Common myeloid progenitor, CD34-positive (primary cell): ENCODE data around the gene ADARB1. TPM values are rescaled to one million over a fixed set of nuclear protein-coding genes. Genes with fewer than 3 reads are reported as not detected.
"Not testable (repeated sequence)": the region's sequence is repeated elsewhere in the genome, so short reads cannot be mapped to it uniquely, and the experiment has no call there.

Experiments used
- CTCF ChIA-PET: fragments of 350-600 bp; sonication (Branson Sonifier 250); formaldehyde crosslinking; loops from one replicate; lab custom pipeline; 2021; ENCODE audit warnings: antibody characterized with exemption; lab: Charles Lee
- POLR2A ChIA-PET: fragments of 350-600 bp; sonication (Branson Sonifier 250); formaldehyde crosslinking; loops from one replicate; lab custom pipeline; 2021; ENCODE audit warnings: antibody characterized with exemption; lab: Charles Lee
- DNase-seq, 3 donors: peaks; one replicate each; pipeline versions ENCODE4 v3.0.0 to v3.0.0-alpha.2; 2013
- H3K27ac ChIP-seq, 2 experiments: 1 replicate in 1 of 2; 2 replicates in 1 of 2; pipeline ENCODE4 v1.7.0; 2013; ENCODE audit warnings: inconsistent platforms in 2 of 2, low read length in 2 of 2, mild to moderate bottlenecking in 2 of 2, low read depth in 1 of 2, moderate library complexity in 1 of 2; ENCODE audit not compliant: severe bottlenecking in 2 of 2, insufficient read depth in 1 of 2, poor library complexity in 1 of 2
- H3K27me3 ChIP-seq, 5 experiments: replicated peaks in 2 of 5; 1 replicate in 3 of 5; 2 replicates in 2 of 5; pipeline versions ENCODE4 v1.6.1 to v1.7.0; 2013; ENCODE audit warnings: low read length in 4 of 5, mild to moderate bottlenecking in 2 of 5, moderate library complexity in 2 of 5, inconsistent platforms in 1 of 5; ENCODE audit not compliant: insufficient read depth in 5 of 5, control insufficient read depth in 4 of 5
- H3K36me3 ChIP-seq, 4 experiments: 1 replicate in 2 of 4; 2 replicates in 2 of 4; pipeline versions ENCODE4 v1.6.1 to v1.7.0; 2013; ENCODE audit warnings: low read length in 3 of 4, control low read depth in 1 of 4, mild to moderate bottlenecking in 1 of 4; ENCODE audit not compliant: control insufficient read depth in 4 of 4, insufficient read depth in 4 of 4
- H3K4me1 ChIP-seq, 4 experiments: 1 replicate in 3 of 4; 2 replicates in 1 of 4; pipeline versions ENCODE4 v1.6.1 to v1.7.1; 2013; ENCODE audit warnings: low read length in 3 of 4, mild to moderate bottlenecking in 3 of 4, control low read depth in 1 of 4, inconsistent platforms in 1 of 4, moderate library complexity in 1 of 4; ENCODE audit not compliant: control insufficient read depth in 4 of 4, insufficient read depth in 4 of 4; ENCODE audit errors: control extremely low read depth in 1 of 4
- H3K4me3 ChIP-seq, 7 experiments: 1 replicate in 4 of 7; 2 replicates in 3 of 7; pipeline versions ENCODE4 v1.5.1 to v1.7.0; 2013; ENCODE audit warnings: mild to moderate bottlenecking in 7 of 7, low read length in 6 of 7, moderate library complexity in 6 of 7, inconsistent platforms in 2 of 7, low read depth in 2 of 7, control low read depth in 1 of 7; ENCODE audit not compliant: insufficient read depth in 4 of 7, control insufficient read depth in 1 of 7; ENCODE audit errors: extremely low read depth in 1 of 7
- H3K9me3 ChIP-seq, 5 experiments: 1 replicate in 4 of 5; 2 replicates in 1 of 5; pipeline versions ENCODE4 v1.6.1 to v1.7.1; 2013; ENCODE audit warnings: low read length in 4 of 5, mild to moderate bottlenecking in 2 of 5, inconsistent platforms in 1 of 5, low read depth in 1 of 5, moderate library complexity in 1 of 5; ENCODE audit not compliant: control insufficient read depth in 4 of 5, insufficient read depth in 2 of 5; ENCODE audit errors: control extremely low read depth in 1 of 5
- WGBS: methylation state at CpG from one replicate; pipeline ENCODE4 v1.1.5; 2013; ENCODE audit not compliant: insufficient coverage; 5-methylcytosine and 5-hydroxymethylcytosine counted together
- polyA plus RNA-seq: library from polyadenylated mRNA; unstranded; fragments of 120-200 nt; gene quantifications from one replicate; pipeline ENCODE4 v1.2.1, GENCODE V29; 2013

ADARB1 gene, protein sequence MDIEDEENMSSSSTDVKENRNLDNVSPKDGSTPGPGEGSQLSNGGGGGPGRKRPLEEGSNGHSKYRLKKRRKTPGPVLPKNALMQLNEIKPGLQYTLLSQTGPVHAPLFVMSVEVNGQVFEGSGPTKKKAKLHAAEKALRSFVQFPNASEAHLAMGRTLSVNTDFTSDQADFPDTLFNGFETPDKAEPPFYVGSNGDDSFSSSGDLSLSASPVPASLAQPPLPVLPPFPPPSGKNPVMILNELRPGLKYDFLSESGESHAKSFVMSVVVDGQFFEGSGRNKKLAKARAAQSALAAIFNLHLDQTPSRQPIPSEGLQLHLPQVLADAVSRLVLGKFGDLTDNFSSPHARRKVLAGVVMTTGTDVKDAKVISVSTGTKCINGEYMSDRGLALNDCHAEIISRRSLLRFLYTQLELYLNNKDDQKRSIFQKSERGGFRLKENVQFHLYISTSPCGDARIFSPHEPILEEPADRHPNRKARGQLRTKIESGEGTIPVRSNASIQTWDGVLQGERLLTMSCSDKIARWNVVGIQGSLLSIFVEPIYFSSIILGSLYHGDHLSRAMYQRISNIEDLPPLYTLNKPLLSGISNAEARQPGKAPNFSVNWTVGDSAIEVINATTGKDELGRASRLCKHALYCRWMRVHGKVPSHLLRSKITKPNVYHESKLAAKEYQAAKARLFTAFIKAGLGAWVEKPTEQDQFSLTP
- 9.9 TPM for polyA plus RNA-seq

DNA sequence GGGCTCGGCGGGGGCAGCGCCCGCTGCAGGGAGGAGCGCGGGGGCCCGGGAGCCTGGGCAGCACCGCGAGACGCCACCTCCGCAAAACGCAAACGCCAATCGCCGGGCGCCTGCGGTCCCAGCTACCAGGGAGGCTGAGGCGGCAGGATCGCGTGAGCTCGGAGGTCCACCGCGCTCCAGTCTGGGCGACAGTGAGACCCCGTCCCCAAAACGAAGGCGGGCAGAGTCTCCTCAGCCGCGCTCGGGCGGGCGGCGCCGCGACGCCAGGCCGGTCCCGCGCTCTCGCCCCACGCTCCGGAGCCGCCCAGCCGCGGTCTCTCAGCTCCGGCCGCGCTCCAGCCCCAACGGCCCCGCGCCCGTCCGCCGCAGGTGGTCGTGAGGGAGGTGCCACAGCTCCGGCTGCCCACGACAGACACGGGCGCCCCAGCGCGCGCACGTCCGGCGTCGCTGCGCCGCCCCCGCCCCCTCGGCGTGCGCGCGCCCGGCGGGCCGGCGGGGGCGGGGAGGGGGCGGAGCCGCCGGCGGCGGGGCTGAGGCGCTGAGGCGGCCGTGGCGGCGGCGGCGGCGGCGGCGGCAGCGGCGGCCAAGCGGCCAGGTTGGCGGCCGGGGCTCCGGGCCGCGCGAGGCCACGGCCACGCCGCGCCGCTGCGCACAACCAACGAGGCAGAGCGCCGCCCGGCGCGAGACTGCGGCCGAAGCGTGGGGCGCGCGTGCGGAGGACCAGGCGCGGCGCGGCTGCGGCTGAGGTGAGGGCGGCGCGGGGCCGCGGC is at the start of gene ADARB1:
ADARB1 (plus strand) TSS at position 533 of the 770 bp plus-strand sequence. CDS start 97,077 bp downstream, outside the sequence.
- POLR2A ChIA-PET: interaction anchor here (0.6 to 0.7 kb wide), 2 partner anchors 64 to 98 kb away, joined by 3 read pairs; no protein-coding TSS in a partner anchor
- no peaks in the 10 kb centered on the region for H3K36me3 ChIP-seq

DNA sequence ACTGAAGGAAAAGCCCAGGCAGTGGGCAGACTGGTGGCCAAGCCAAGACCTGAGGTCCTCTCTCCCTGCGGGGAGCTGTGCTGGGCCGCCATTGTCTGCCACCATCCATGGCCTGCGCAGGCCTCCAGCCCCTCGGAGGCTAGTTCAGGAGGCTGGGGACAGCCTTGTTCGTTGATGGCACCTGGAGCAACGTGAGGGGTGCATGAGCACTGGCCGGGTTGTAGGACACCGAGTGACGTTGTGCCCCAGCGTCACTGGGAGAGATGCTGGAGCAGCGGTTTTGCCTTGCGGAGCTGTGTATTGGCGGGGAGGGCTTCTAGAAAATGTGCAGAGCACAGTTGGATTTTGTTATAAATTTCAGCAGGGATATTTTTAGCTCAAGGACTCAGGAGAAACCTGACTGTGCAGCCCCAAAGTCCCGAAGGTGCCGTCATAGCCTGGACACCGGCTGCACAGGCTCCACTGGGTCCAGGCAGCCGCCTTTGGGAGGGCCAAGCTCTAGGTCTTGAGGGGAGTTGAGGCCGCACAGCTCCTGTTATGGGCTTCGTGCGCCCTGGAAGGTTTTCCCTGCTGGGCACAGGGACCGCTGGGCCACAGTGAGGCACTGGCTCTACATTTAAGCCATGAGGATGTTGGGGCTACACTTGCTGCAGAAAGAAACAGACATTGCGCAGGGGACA is 48.2 kb upstream of the ADARB1 start:
- Histone ChIP-seq H3K27me3 (peaks cover 0 to 16% (median 2%) of the 10 kb centered on the region in 5 experiments), H3K4me3 (no peak overlapping the region), H3K4me1 (peaks cover 0 to 8% (median 4%) of the 10 kb centered on the region in 4 experiments), H3K27ac (no peak overlapping the region), H3K36me3 (no peaks in the 10 kb centered on the region), H3K9me3 (peaks cover 0 to 12% (median 7%) of the 10 kb centered on the region in 5 experiments)
- DNase-seq: no peak
- 98% methylated on average over 19 of the region's 22 CpGs for WGBS
- POLR2A ChIA-PET: no interaction called here
- CTCF ChIA-PET: no interaction called here

More for the DNA sequence above, at the start of gene ADARB1:
- DNase-seq: peak in 2 of 3 donors; percentile 54 to 62
- H3K4me1 ChIP-seq: peaks cover 4 to 18% (median 13%) of the 10 kb centered on the region in 4 experiments
- CTCF ChIA-PET: interaction anchor here (1.0 to 1.6 kb wide), 3 partner anchors 54 to 64 kb away, joined by 3 to 5 read pairs (median 3); no protein-coding TSS in a partner anchor
- peak within 1 kb of the TSS; percentile 69 to 86 (median 77) for H3K4me3 ChIP-seq
- no peaks in the 10 kb centered on the region for H3K9me3 ChIP-seq
- peaks cover 0 to 20% (median 14%) of the 10 kb centered on the region in 5 experiments for H3K27me3 ChIP-seq
- peak within 1 kb of the TSS in 1 of 2 experiments; percentile 25 for H3K27ac ChIP-seq
- WGBS: under 1% methylated on average over 74 of the region's 132 CpGs

DNA sequence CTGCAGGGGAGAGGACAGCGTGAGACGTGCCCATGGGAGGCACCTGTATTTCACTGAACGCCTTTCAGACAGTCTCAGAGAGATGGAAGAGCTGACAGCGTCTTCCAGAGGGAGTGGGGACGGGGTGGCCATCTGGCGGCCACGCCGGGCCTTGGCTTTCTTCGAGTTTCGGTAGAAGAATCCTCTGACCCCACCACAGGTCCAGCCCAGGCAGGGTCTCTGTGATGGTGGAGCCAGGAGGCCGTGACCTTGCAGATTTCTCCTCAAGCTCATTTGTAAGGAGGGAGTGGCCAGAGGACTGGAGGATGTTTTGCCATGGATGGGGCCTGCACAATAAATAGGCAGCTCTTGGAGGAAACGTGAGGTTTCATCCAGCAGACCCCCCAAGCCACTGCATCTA is 47.6 kb upstream of the ADARB1 start:
- Histone ChIP-seq H3K27me3 (peaks cover 0 to 11% (median 2%) of the 10 kb centered on the region in 5 experiments), H3K27ac (no peak overlapping the region), H3K36me3 (no peaks in the 10 kb centered on the region), H3K4me3 (no peak overlapping the region), H3K4me1 (peaks cover 0 to 14% (median 9%) of the 10 kb centered on the region in 4 experiments), H3K9me3 (peaks cover 0 to 12% (median 7%) of the 10 kb centered on the region in 5 experiments)
- ChIA-PET POLR2A (no interaction called here), CTCF (no interaction called here)
- no peak for DNase-seq
- 96% methylated on average over 12 of the region's 12 CpGs for WGBS

DNA sequence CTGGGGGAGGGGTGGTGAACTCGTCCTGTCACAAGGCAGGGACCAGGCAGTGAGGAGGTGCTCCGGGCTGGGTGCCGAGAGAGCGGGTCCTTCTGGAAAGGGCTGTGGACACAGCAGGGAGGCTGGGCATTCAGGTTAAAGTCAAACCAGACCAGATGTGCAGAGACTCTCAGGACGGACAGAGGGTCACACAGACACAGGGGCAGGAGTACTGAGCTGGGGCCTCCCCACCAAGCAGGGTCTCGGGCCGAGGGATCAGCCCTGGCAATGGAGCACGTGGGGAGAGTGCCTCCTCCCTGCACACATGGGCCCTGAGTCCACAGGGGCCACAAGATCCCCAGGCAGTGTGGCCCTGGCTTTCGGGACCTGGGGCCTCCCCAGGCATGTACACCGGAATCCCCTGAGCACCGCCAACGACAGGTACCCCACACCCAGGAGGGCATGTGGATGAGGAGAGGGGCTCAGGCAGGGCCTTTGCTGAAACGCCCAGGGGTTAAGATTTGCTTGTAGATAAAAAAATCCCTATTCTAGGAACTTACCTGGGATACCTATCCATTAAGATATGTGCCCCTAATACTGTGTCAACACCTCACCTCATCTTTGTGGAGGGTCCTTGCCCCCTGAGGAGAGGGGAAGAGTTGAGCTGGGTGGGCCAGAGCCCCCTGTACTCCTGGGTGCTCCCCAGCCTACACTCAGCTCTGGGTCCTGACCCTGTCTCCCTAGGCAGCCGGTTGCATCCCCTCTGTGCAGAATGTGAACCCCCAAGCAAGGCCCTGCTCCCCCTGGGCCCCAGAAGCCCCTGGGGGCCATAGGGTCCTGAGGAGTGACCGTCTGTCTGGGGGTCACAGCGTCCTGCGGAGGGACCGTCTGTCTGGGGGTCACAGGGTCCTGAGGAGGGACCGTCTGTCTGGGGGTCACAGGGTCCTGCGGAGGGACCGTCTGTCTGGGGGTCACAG is 46.9 kb upstream of the ADARB1 start:
- Histone ChIP-seq H3K36me3 (no peaks in the 10 kb centered on the region), H3K27me3 (peaks cover 0 to 10% (median 3%) of the 10 kb centered on the region in 5 experiments), H3K9me3 (peaks cover 0 to 12% (median 7%) of the 10 kb centered on the region in 5 experiments), H3K27ac (no peak overlapping the region), H3K4me1 (peaks cover 0 to 17% (median 10%) of the 10 kb centered on the region in 4 experiments), H3K4me3 (no peak overlapping the region)
- CTCF ChIA-PET: no interaction called here
- POLR2A ChIA-PET: no interaction called here
- 96% methylated on average over 17 of the region's 21 CpGs for WGBS
- no peak for DNase-seq

DNA sequence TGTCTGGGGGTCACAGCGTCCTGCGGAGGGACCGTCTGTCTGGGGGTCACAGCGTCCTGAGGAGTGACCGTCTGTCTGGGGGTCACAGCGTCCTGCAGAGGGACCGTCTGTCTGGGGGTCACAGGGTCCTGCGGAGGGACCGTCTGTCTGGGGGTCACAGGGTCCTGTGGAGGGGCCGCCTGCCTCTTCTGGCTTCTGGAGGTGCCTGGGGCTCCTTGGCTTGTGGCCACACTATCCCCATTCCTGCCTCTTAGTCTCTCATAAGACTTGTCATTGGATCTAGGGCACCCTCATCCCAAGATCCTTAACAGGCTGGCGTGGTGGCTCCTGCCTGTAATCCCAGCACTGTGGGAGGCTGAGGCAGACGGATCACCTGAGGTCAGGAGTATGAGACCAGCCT is 45.7 kb upstream of the ADARB1 start:
- H3K27ac ChIP-seq, H3K4me3 ChIP-seq, CTCF ChIA-PET, H3K9me3 ChIP-seq, POLR2A ChIA-PET, DNase-seq, H3K36me3 ChIP-seq: not testable (repeated sequence)
- WGBS: 97% methylated on average over 5 of the region's 12 CpGs
- H3K27me3 ChIP-seq: peaks cover 0 to 10% (median 2%) of the 10 kb centered on the region in 5 experiments
- H3K4me1 ChIP-seq: peaks cover 0 to 17% (median 10%) of the 10 kb centered on the region in 4 experiments
